Left renal cortex interstitium (tissue), 4 donors: ENCODE measurements around the gene GDI1. TPM values are rescaled to one million over a fixed set of nuclear protein-coding genes. Genes with fewer than 3 reads are reported as not detected.
A peak's percentile ranks its signal among the peaks of the same experiment; 100 is the strongest.

ENCODE experiments used
- DNase-seq, 4 donors: peaks; one replicate each; pipeline ENCODE4 v3.0.0-alpha.2; 2013; ENCODE audit warnings: low read depth in 4 of 4, low spot score in 2 of 4, missing footprints in 1 of 4
- polyA plus RNA-seq, 4 donors: library from polyadenylated mRNA; unstranded; fragments of 120-200 nt; gene quantifications; one replicate each; pipeline ENCODE4 v1.2.1, GENCODE V29; 2013; ENCODE audit not compliant: insufficient read length in 4 of 4

The GDI1 gene
- polyA plus RNA-seq, 4 donors = 104 to 156 (median 137) TPM

DNA sequence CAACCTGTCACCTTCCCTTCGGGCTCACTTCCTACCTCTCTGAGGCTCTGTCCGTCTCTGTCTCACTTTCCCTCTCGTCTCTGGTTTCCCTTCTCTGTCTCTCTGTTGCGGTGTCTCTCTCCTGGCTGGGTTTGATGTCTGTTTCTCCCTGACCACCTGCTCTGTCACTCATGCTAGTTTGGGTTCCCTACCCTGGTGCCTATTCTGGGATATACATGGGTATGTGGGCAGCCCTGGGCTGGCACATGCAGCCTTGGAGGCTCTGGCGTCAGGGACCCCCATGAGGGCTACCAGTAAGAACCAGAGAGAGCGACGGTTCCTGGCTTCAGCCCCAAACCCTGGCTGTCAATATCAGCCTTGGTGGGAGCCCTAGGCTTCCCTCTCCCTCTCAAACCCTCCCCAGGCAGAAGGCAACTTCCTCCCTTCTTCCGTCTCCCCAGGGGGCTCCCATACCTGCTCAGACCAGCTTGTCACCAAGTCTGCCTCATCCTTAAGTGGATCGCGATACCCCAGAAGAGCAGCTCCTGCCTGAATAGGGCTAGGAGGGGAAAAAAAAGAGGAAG is 28.2 kb upstream of the GDI1 start:
- DNase-seq = no peak

DNA sequence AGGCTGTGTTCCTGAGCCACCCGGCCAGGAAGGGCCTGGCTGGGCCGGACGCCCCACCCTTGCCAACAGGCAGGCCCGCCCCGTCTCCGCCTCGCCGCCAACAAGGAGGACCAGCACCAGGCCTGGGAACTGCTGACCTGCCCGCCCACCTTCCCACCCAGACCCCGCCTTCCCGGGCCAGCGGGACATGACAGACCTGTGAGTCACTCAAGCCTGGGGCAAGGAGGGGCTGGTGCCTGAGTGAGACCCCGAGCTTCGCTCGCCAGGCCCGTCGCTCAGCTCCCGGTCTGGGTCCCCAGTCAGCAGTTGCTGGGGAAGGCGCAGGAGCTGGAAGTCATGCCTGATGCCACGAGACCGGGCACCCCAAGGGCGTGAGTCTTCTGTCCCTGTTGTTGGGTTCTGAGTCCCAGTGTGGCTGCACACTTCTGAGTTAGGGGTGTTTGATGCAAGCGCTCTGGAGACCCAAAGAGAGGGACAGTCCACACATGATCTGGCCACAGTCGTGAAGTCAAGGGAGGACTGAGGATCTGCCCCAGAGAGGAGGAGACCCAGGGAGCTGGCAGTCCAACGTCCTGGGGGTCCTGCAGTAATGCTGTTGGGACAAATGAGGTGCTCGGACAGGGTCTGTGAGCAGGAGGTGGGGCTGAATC is 27.6 kb upstream of the GDI1 start, which contains the start of gene DNASE1L1:
DNASE1L1 (minus strand) TSS at position 33 of the 650 bp plus-strand sequence. CDS start 3,686 bp downstream, outside the sequence.
- DNase-seq = peak in 1 of 4 donors; percentile 17

DNA sequence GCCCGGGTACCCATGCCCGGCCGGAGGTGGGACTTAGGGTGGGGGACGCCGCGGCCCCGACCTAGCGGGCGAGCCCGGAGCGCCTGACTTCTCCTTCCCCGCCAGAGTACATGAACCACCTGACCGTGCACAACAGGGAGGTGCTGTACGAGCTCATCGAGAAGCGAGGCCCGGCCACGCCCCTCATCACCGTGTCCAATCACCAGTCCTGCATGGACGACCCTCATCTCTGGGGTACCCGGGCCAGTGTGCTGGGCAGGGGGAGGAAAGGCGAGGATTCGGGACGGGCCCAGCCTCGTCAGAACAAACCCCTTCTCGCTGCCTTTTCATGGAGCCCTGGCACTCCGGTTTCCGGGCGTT is 25.0 kb upstream of the GDI1 start:
- no peak for DNase-seq

DNA sequence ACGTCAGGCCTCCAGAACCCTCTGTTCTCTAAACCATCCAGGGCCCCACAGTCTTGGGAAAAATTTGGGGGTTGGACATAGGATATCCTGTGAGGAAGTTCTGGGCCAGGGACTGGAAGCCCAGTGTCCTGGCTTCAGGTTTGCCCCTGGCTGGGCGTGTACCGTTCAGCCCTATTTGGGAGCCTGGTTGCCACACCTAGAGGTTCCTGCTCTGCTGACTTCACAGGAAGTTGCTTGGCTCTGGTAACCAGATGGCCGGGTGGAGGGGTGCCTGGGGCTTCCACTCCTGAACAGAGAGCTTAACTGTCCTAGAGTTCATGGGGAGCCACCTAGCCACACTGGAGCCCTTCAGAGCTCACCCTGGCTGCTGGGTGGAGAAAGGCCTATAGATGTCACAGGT is 24.5 kb upstream of the GDI1 start:
- DNase-seq = no peak

DNA sequence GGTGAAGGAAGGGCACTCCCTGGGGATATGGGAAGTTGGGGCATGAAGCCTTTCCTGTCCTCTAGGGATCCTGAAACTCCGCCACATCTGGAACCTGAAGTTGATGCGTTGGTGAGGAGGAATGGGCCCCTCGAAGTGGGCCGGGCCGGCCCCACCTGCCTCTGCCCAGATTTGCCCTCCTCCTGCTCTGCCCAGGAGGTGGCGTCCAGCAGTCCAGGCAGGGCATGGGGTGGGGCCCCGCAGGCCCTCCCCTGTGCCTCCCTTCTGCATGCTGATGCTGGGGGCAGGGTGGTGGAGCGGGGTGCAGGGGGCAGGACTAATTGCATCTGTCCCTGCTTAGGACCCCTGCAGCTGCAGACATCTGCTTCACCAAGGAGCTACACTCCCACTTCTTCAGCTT is 23.8 kb upstream of the GDI1 start:
- no peak for DNase-seq

DNA sequence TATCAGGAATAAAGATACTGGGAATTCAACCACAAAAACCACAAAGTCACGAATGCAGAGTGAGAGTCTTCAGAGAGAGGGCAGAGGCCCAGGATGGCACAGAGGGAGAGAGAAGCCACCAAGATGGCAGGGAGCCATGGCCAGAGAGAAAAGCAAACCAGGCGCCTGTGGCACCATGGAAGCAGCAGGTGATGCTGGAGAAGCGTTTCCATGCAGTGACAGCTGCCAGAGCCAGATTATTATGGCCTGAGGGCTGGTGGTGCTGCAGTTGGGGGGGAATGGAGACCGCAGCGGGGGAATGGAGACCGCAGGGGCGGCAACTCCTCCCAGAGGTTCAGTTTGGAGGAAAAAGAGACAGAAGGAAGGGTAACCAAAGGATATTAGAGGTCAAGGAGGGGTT is 19.8 kb upstream of the GDI1 start:
- no peak for DNase-seq

DNA sequence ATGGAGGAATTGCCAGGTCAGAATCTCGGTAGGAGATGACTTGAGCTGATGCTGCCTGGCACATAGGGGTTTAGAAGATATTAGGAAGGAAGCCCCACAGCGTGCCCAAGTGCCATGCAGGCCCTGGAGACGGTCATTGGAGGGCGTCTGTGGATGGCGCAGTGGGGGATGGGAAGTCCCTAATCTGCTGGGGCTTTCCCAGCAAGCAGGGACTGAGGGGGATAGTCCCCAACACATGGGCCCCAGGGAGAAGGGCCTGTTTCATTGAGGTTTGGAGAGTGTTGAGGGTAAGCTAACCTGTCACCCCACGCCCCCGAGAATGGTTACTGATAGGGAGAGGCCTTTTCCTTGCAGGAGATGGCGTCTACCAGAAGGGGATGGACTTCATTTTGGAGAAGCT is 17.8 kb upstream of the GDI1 start:
- DNase-seq = no peak

DNA sequence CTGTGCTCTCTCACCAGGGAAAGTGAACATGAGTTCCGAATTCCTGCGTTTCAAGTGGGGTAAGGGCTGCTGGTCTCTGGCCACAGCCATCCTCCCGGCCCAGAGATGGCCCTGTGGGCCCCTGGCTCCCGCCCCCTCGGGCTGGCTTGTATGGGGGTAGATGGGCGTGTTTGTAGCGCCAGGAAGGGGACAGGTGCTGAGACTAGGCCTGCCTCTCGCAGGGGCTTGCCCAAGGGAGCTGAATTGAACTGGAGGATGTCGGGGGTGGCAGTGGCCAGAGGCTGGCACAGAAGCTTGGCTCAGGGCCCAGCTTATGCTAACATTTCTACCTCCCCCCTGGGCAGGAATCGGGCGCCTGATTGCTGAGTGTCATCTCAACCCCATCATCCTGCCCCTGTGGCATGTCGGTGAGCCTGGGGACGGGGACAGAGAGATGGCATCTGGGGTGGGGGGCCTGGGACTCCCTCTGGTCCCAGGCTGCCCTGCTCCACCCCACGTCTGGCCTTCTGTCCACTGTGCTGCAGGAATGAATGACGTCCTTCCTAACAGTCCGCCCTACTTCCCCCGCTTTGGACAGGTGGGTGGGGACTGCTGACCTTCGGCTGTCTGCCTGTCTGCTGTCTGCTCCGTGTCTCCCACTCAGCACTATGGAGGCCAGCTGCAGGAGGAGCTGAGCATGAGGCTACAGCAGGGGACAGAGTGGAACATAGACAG is 17.1 kb upstream of the GDI1 start:
- no peak for DNase-seq

DNA sequence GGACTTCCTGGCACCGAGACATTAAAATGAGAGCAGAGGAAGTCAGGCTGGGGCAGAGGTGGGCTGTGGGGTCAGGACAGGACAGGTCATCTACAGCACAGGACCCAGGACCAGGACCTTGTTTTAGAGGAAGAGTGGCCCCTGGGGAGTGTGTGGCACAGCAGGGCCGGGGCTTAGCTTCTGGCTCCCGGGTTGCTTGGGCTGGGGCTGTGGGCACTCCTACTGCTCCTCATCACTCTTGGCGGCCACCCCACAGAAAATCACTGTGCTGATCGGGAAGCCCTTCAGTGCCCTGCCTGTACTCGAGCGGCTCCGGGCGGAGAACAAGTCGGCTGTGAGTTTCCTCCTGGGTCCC is 16.6 kb upstream of the GDI1 start:
- no peak for DNase-seq

DNA sequence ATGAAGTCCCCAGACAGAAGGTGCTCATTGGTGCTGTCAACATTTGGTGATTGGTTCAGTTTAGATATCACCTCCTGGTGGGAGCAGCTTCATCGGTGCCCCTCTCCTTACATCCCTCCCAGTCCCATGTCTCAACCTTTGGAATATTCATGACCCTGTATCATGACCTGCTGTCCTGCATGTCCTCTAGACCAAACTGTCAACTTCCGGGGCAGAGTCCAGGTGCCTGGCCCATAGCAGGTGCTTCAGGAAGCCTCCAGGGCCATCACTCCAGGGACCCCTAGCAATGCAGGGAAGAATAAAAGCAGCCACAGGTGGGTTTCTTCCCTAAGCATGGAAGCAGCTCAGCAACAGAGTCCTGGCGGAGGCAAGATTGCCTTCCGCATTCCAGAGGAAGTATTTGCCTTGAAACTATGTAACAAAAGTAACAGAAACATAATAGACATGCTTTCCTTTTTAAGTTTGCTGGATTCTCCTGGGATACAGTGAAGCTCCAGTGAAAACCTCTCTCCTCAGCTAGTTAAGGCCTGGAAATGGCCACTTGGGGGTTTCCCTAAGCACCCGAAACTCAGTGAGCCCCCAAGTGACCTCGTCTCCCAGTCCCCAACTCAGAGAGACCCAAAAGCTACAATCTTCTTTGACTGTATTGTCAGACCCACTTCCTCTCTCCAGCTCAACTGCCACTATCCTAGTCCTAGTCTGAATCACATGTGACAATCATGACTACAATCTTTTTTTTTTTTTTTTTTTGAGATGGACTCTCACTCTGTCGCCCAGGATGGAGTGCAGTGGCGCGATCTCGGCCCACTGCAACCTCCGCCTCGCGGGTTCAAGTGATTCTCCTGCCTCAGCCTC is 9.8 kb upstream of the GDI1 start:
- no peak for DNase-seq

DNA sequence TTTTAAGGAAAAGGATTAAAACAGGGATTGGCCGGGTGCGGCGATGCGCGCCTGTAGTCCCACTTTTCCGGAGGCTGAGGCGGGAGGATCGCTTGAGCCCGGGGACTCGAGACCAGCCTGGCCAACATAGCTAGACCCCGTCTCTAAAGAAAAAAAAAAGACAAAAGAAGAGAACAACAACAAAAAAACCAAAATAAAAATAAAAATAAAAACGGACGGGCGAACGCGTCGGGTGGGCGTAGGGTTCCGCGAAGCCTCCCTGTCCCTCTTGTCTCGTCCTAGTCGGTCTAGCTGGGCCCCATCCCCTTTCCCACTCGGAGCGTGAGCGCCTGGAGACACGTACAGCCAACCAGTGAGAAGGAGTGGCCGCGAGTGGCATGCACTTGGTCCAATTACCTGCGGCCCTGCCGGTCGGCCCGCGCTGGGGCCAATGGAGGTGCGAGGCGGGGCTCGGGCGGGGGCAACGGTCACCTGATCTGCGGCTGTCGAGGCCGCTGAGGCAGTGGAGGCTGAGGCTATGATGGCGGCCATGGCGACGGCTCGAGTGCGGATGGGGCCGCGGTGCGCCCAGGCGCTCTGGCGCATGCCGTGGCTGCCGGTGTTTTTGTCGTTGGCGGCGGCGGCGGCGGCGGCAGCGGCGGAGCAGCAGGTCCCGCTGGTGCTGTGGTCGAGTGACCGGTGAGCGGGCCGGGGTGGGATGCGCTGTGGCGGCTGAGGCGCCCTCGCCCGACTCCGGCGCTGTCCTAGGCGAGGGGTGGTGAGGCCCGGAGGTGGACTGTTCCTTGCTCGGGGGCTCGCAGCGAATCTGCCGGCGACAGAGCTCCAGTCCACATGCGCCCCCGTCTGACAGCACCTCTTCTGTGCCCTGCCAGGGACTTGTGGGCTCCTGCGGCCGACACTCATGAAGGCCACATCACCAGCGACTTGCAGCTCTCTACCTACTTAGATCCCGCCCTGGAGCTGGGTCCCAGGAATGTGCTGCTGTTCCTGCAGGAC is 8.5 kb upstream of the GDI1 start, which contains the start of gene ATP6AP1:
ATP6AP1 (plus strand) TSS at position 502 of the 996 bp plus-strand sequence; CDS start at position 518, 16 bp downstream.
- DNase-seq = peak in 2 of 4 donors; percentile 73 to 81

DNA sequence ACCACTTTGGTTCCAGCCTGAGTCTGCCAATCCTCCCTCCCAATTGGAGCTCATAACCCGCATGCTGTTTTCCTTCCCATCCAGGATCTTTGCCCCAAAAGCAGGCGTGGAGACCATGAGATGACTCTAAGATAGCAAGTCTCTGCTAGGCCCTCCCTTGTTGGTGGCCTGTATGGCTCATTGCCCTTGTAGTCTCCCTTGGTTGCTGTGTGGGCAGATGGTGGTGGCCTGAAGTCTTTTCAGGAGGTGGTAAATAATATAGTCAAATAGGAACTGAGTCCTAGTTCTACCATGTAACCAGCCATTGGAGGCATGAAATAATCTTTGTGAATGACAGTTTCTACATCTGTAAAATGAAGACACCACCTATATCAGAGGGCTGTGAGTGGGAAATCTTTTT is 7.2 kb upstream of the GDI1 start:
- DNase-seq = no peak

DNA sequence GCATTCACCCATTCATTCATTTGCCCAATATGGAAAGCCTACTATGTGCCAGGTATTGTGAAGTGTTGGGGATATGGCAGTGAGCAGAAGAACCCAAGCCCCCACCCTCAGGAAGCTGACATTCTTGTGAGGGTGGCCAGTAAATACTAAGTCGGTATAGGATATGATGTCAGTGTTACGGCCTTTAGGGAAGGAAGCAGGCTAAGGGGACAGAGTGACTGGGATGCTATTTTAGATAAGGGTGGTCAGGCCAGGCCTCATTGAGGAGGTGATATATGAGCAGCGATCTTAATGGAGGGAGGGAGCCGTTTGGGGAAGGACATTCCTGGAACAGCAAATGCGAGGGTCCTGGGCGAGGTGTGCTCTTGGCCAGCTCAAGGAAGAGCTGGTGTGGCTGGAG is 6.5 kb upstream of the GDI1 start:
- no peak for DNase-seq

DNA sequence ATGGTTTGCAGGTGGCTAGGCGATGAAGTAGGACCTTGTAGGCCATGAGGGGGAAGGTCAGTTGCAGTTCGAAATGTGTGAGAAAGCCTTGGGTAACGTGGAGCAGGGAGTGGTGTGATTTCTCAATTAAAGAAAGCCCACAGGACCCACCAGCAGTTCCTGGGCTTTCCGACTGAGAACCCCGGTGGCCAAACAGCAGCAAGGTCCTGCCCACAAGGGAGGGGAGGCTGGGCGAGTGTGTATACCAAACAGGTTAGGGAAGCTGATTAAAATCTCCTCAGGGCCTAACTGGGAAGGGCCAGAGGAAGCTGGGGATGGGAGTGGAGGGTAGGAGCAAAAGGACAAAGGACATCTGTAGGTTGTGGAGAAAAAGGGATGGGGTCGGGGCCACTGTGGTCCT is 6.0 kb upstream of the GDI1 start:
- DNase-seq = no peak

DNA sequence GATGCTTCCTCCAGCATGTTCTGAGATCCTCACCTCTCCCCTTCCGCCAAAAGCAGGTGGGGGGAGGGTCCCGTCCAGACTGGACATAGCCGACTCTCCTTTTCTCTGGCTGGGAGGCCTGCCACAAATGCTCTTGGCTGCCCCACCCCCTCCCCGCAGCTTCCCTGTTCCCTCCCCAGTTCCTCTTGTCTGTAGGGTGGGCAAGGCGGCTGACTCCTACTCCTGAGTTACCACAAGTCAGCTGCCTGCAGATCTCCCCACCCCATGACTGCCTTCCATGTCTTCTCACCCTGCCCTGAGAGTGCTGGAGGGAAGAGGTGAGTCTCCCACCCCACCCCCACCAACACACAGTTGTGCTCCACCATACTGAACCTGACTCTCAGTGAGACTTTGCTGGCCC is 5.6 kb upstream of the GDI1 start:
- DNase-seq = no peak

DNA sequence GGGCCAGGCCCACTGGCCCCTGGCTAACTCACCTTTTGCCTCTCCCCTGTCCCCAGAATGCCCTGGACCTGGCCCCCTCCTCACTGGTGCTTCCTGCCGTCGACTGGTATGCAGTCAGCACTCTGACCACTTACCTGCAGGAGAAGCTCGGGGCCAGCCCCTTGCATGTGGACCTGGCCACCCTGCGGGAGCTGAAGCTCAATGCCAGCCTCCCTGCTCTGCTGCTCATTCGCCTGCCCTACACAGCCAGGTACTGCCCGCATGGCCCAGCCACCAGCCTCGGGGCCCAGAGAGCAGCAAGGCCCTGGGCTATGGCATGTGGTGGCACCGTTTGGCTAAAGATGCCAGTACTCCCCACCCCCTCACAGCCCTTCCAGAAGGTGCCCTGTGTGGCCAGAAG is 4.7 kb upstream of the GDI1 start:
- DNase-seq = no peak

DNA sequence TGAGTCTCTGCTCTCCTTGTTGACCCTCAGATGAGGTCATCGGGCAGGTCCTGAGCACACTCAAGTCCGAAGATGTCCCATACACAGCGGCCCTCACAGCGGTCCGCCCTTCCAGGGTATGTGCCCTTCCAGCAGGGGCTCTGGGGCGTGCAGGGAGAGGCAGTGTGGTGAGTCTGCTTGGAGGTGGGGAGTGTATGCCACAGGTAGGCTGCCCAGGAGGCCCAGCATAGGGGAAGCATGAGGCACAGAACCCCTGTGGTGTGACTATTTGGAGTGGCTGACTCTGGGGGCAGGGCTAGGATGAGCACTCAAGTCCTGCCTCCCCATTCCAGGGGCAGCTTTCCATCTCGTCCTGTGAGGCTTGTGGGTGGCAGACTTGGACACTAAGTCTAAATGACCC is 3.3 kb upstream of the GDI1 start:
- no peak for DNase-seq

DNA sequence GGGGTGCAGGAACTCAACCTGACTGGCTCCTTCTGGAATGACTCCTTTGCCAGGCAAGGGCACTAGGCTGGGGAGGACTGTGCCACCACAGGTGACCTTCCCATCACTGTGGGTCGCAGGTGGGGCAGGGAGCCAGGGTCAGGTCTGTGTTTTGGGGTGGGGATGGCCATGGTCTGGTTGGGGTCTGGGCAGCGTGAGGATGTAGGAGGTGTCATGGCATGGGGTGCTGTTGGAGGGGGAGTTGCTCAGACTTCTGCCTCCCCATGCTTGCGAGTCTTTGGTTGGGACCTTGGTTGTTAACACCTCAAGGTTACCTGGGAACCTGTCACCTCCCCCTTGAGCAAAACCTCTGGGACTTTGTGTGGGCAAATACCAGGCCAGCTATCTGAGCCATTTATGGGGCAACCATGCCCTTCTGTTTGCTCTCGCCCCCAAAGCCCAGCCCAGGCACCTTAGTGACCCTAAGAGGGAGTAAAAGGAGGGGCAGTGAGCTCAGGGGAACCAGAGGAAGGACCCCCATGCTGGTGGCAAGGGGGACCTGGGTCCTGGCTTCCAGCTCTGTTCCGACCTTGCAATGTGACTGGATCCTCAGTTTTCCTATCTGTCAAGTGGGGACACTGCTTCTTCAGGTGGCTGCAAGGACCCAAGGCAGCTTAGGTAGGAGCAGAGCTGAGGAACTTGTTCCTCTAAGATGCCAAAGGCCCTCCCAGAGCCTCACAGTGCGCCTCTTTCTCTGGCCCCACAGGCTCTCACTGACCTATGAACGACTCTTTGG is 2.4 kb upstream of the GDI1 start:
- DNase-seq = no peak

DNA sequence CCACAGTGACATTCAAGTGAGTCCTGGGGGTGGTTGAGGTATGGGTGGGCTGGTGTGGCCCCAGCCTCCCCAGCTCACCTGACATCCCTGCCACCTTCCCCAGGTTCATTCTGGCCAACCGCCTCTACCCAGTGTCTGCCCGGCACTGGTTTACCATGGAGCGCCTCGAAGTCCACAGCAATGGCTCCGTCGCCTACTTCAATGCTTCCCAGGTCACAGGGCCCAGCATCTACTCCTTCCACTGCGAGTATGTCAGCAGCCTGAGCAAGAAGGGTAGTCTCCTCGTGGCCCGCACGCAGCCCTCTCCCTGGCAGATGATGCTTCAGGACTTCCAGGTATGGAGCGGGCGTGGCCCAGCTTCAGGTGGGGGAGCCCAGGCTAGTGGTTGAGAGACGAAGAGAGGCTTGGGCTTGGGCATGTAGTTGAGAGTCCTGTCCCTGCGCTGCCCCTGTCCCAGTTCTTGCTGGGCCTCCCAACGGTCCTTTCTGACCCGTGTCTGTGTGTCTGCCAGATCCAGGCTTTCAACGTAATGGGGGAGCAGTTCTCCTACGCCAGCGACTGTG is 1.7 kb upstream of the GDI1 start:
- DNase-seq = no peak
